Loucy (cell line): ENCODE measurements around the gene RAPGEF1.

ENCODE experiments used
- EZH2phosphoT487 ChIP-seq: fragments of 200-600 bp; IDR thresholded peaks from 2 replicates; pipeline ENCODE4 v1.6.1; 2018; ENCODE audit warnings: antibody characterized with exemption, mild to moderate bottlenecking, moderate library complexity, borderline replicate concordance
- TF ChIP-seq, protein P1 (sequence below): fragments of 200-600 bp; sonication (generic); conservative IDR thresholded peaks from 2 replicates; pipeline ENCODE4 v1.5.1; 2014; ENCODE audit warnings: mild to moderate bottlenecking, antibody characterized with exemption, low read length

DNA sequence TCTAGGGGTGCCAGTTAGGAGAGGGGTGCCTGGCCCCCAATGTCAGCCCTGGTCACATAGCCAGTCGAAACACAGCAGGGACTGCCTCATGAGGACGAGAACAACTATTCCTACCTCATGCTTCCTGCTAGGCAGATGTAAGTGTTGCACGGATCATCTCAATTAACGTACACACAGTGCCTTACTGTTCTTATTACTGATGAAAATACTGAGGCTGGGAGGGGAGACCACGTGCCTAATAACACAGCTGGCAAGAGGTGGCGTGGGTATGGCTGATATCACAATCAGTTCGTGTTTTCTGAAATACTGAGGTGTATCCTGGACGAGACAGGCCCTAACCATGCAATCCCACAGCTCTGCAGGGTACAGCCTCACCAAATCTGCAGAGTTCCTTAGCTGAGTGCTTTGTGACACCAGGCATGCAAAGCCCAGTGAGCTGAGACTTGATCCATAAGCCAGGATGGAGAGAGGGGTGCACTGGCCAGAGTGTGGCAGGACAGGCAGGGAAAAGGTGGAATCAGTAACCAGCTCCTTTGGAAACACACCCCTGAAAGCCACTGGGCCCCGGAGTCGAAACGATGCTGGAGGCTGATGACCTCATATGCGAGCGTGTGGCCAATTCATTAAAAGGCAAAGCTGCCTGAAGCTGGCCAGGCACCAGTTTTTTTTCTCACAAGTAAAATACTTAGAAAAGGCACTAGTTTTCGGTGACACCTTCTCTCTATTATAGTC, 130.6 kb downstream of the RAPGEF1 start:
- TF ChIP-seq, protein P1, sequence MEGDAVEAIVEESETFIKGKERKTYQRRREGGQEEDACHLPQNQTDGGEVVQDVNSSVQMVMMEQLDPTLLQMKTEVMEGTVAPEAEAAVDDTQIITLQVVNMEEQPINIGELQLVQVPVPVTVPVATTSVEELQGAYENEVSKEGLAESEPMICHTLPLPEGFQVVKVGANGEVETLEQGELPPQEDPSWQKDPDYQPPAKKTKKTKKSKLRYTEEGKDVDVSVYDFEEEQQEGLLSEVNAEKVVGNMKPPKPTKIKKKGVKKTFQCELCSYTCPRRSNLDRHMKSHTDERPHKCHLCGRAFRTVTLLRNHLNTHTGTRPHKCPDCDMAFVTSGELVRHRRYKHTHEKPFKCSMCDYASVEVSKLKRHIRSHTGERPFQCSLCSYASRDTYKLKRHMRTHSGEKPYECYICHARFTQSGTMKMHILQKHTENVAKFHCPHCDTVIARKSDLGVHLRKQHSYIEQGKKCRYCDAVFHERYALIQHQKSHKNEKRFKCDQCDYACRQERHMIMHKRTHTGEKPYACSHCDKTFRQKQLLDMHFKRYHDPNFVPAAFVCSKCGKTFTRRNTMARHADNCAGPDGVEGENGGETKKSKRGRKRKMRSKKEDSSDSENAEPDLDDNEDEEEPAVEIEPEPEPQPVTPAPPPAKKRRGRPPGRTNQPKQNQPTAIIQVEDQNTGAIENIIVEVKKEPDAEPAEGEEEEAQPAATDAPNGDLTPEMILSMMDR, result no peak
- TF ChIP-seq EZH2phosphoT487, result no peak
